GM19452 (cell line): ENCODE results near the gene DRC3.
"Not testable (repeated sequence)": the region's sequence is repeated elsewhere in the genome, so short reads cannot be mapped to it uniquely, and the experiment has no call there.

ENCODE experiments used
- ATAC-seq: cut with Tn5 transposase; IDR thresholded peaks from one replicate; pipeline ENCODE4 v1.9.1; 2021; ENCODE audit not compliant: unreplicated experiment

Gene DRC3

DNA sequence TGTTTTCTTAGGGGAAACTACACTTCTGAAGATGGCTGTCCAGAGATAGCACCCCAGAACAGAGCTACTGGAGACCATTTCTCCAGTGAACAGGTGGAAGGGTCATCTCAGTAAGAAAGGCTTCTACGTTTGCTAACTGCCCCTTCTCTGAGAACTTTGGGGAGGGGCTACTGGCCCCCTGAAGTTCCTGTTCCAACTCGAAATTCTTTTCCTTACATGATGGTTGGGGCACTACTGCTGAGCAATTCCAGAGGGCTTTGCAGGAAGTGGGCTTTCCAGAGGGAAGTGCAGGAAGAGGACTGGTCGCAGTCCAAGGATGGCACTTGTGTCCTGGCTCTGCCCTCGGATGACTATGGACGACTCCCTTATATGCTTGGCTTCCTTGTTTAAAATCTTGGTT, 31.6 kb upstream of the DRC3 start:
- ATAC-seq, result no peak

DNA sequence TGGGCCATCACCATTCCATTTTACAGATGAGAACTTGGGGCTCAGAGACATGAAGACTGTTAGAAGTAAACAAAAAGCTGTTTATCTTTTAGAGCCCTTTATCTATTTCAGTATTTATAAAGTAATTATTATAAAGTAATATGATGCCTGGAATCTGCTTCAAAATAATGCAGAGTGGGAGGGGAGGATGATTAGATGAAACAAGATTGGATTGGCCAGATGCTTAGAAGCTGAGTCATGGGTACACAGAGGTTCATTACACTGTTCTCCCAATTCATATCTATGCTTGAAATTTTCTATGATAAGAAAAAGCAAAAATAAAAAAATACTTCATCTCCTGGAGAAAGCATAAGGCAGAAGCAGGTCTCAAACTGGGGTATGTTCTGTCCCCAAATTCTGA, 29.8 kb upstream of the DRC3 start:
- no peak for ATAC-seq

GRCh38 chr17:17943281-17943984, 29.2 kb upstream of the DRC3 start:
- no peak for ATAC-seq

GRCh38 chr17:17944242-17944641, 28.4 kb upstream of the DRC3 start:
- ATAC-seq, result no peak

DNA sequence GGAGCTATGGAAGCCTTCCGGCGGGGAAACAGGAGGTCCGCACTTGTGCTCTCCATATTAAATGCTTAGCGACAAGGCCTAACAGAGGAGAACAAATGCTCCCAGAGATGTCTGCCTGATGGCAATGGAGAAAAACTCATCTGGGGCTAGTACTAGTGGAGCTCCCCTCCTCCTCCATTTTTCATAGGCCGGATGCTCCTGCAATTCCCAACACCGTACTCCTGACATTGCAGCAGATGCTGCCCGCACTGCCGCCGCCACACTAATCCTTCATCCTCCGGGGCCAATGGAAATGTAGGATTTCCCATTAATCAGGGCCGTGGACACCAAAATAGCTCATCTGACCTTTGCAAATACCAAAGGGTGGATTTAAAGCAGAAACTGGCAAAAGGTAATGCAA, 27.9 kb upstream of the DRC3 start:
- no peak for ATAC-seq

DNA sequence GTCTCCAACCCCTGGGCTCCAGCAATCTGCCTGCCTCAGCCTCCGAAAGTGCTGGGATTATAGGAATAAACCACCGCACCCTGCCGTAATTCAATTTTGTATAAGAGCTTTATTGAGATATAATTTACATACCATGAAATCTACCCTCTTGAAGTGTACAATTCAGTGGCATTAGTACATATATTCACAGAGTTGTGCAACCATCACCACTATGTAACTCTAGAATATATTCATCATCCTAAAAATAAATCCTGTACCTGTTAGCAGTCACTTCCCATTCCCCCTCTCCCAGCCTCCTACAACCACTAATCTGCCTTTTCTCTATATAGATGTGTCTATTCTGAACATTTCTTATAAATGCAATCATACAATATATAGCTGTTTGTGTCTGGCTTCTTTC, 26.6 kb upstream of the DRC3 start:
- ATAC-seq, result no peak

GRCh38 chr17:17947309-17947708, 25.4 kb upstream of the DRC3 start:
- no peak for ATAC-seq

GRCh38 chr17:17947966-17948365, 24.7 kb upstream of the DRC3 start:
- ATAC-seq, result no peak

DNA sequence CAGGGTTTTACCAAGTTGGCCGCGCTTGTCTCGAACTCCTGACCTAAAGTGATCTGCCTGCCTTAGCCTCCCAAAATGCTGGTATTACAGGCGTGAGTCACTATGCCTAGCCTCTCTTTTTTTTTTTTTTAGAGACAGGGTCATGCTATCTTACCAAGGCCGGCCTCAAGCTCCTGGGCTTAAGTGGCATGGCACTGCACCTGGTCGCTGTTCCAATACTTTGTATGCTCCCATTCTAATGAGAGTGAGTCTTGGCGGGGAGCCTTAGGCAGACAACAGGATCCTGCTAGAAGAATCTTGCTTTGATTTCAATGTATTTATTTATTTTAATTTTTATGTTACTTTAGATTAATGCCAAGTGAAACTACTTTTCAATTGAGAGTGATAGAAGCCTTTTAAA, 22.3 kb upstream of the DRC3 start:
- ATAC-seq, result no peak

DNA sequence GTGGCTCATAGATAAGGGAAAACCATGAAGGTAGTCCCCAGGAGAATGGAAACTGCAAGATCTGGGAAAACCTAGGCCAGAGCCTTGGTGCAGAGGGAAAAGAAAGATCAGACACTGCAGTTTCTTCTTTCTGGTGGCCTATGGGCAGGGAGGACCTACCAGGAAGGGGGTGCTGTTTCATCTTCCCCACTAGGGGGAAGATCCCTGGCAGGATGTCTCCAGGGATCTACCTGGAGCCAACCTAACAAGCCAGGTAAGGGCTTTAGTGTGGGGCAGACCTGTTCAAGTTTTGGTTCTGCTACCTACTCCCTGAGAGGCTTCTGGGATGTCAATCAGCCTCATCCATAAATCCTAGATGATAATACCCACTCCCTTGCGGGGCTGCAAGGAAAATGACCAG, 21.9 kb upstream of the DRC3 start:
- no peak for ATAC-seq

DNA sequence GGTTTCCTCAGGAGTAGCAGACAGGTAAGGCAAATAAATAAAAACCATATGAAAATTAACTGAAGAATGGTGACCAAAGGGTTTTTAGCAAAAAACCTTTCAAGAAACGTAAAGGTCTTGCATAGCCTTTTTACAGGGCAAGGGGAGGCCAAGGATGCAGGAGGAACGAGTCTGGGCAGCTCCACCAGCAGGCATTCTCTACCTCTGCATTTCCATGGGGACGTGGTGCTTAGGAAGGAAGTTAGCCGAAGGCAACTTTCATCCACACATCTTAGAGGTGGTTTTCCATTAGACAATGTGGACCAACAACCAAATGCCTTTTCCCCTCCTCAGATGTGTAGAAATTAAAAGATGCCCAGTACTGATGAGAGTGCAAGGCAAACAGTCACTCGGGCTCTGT, 21.1 kb upstream of the DRC3 start:
- ATAC-seq, result no peak

- ATAC-seq, result no peak
Measured at GRCh38 chr17:17952691-17953090, 20.0 kb upstream of the DRC3 start.

DNA sequence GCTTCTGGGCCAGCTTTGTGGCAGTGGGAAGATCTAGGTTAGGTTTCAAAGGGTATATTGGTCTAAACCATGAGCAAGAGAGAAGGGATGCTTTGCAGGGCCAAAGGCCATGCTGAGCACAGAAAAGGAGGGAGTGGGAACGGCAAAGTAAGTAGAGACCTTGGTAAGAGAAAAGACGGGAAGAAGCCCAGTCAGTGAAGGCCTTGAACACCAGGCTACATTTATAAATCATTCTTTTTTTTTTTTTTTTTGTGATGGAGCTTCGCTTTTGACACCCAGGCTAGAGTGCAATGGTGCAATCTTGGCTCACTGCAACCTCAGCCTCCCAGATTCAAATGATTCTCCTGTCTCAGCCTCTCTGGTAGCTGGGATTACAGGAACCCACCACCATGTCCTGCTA, 18.6 kb upstream of the DRC3 start:
- no peak for ATAC-seq

GRCh38 chr17:17955790-17956341, 16.8 kb upstream of the DRC3 start:
- not testable (repeated sequence) for ATAC-seq

DNA sequence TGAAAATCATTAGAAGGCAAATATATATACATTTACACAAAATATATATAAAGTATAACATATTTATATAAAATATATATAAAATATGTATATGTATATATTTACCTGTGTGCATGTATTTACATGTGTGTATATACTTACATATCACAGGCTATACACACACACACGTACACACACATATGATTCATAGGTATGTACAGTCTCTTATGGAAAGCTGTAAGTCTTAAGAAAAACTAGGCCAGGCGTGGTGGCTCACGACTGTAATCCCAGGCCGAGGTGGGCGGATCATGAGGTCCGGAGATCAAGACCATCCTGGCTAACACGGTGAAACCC, 15.1 kb upstream of the DRC3 start:
- no peak for ATAC-seq

- ATAC-seq, result no peak
Measured at GRCh38 chr17:17958982-17959381, 13.7 kb upstream of the DRC3 start.

- ATAC-seq, result peak; percentile 67
Measured at GRCh38 chr17:17959520-17960361, 12.9 kb upstream of the DRC3 start.

DNA sequence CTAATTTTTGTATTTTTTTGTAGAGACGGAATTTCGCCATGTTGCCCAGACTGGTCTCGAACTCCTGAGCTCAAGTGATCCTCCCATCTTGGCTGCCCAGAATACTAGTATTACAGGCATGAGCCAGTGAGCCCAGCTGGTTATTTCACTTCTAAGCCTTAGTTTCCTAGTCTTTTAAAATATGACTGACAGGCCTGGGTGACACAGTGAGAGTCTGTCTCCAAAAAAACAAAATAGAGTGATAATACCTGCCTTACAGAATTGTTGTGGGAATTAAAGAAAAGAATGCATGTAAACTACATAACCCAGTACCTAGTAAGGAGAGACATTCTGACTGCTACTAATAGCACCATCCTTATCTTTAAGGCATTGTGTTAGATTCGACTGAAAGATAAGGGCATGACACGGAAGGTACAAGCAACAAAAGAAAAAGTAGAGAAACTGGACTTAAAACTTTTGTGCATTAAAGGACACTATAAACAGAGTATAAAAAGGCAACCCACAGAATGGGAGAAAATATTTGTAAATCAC, 12.1 kb upstream of the DRC3 start:
- no peak for ATAC-seq

DNA sequence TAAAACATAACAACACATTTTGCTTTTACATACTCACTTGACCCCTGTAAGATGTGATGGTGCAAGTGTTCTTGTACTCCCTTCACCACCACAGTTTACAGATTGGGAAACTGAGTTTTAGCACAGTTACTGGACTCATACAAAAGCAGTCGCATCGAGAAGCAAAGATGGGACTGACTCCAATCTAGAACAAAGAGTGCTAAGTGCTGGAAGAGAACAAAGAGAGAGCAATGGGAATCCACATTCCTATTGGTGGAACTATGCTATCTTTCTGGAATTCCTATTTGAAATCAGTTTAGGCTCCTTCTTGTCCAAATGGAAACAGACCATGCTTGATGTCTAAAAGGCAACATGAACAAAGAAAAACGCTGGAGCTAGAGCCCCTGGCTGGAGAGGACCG, 9.6 kb upstream of the DRC3 start:
- no peak for ATAC-seq

DNA sequence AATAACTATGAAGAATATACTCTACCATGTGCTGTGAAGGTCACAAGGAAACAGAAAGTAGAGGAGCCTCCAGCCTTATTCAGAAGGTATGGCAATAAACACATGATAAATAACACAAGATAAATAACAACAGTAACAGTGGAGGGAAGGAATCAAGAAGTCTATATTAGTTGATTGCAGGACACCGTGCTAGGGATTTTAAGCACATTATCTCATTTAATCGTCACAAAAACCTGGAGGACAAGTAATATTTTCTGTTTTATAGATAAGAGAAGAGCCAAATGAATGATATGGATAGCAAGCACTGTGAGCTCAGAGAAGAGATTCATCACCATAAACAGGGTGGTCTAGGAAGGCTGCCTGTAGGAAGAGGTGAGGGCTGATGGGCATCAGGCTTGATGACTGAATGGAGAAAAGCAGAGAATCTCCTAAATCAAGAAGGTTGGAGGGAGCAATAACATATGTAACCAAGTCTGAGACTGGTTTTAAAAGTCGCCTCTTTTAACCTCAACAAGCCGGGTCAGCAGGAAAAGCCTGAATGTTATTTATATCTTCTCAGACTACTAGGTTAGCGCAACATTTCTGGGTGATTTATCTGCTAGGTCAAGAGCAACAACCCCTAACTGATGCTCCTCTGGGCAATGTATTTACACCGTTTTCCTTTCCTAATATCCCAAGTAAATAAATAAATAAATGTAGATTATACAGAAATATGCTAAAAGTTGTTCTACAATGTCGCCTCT, 8.8 kb upstream of the DRC3 start:
- ATAC-seq, result no peak

DNA sequence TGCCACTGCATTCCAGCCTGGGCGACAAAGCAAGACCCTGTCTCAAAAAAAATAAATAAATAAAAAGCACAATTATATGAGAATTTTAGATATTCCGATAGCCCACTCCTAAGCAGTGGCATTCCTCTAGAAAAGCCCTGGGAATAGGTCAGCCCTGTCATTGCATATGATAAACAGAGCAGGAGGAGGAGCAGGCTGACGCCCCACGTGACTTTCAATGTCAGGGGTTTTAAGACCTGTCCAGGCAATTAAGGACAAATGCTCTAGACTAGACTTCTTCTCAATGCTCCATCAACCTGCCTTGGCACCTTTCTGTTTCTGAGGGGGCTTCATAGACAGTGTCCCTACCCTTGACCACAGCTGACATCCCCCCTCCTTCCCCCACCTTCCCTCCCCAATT, 8.0 kb upstream of the DRC3 start:
- ATAC-seq, result no peak
